Germinal center (tissue), 1 donor: ENCODE measurements around the gene TAGLN.

ENCODE experiments used
- DNase-seq: peaks from one replicate; pipeline ENCODE4 v3.0.0; 2012; ENCODE audit warnings: mixed read lengths, low spot score

Gene TAGLN

GRCh38 chr11:117199053-117199915 is at the start of gene TAGLN:
TSS of gene TAGLN (plus strand) at chr11:117199370. CDS start at chr11:117203014, 3,644 bp downstream.
- no peak for DNase-seq

GRCh38 chr11:117152066-117152465 is 47.1 kb upstream of the TAGLN start:
- DNase-seq, result no peak

GRCh38 chr11:117154468-117154867 is 44.7 kb upstream of the TAGLN start:
- DNase-seq, result no peak

- no peak for DNase-seq
Observed at GRCh38 chr11:117157507-117157906, 41.7 kb upstream of the TAGLN start.

GRCh38 chr11:117159892-117160291 is 39.3 kb upstream of the TAGLN start:
- no peak for DNase-seq

- no peak for DNase-seq
Observed at GRCh38 chr11:117160826-117161225, 38.3 kb upstream of the TAGLN start.

GRCh38 chr11:117166491-117166890 is 32.7 kb upstream of the TAGLN start:
- no peak for DNase-seq

- DNase-seq, result no peak
Observed at GRCh38 chr11:117169736-117170135, 29.4 kb upstream of the TAGLN start.

- no peak for DNase-seq
Observed at GRCh38 chr11:117170210-117170609, 29.0 kb upstream of the TAGLN start.

- no peak for DNase-seq
Observed at GRCh38 chr11:117171007-117171403, 28.2 kb upstream of the TAGLN start.

GRCh38 chr11:117171404-117172061 is 27.6 kb upstream of the TAGLN start:
- DNase-seq, result no peak

GRCh38 chr11:117172724-117173421 is 26.3 kb upstream of the TAGLN start:
- no peak for DNase-seq

GRCh38 chr11:117175104-117175503 is 24.1 kb upstream of the TAGLN start:
- no peak for DNase-seq

GRCh38 chr11:117175781-117176180 is 23.4 kb upstream of the TAGLN start:
- no peak for DNase-seq

GRCh38 chr11:117176186-117176585 is 23.0 kb upstream of the TAGLN start:
- no peak for DNase-seq

- DNase-seq, result no peak
Observed at GRCh38 chr11:117177534-117178209, 21.5 kb upstream of the TAGLN start.

GRCh38 chr11:117178210-117179034 is 20.7 kb upstream of the TAGLN start, which contains the start of gene SIDT2:
TSS of gene SIDT2 (plus strand) at chr11:117178743. CDS start at chr11:117179264, 521 bp downstream.
- DNase-seq, result peak; percentile 89

- peak; percentile 54 for DNase-seq
Observed at GRCh38 chr11:117179048-117179999, 19.8 kb upstream of the TAGLN start.

- no peak for DNase-seq
Observed at GRCh38 chr11:117180020-117180419, 19.1 kb upstream of the TAGLN start.
